ENCODE measurements around the gene EME2.
"Not testable (repeated sequence)": the region's sequence is repeated elsewhere in the genome, so short reads cannot be mapped to it uniquely, and the experiment has no call there.

The EME2 gene

GRCh38 chr16:1729445-1729844, 43.2 kb upstream of the EME2 start:
- H3K27ac ChIP-seq (ENCODE audit: low read length): no peak overlapping the region
- H4K20me1 ChIP-seq (ENCODE audit: insufficient read depth, low read length): peaks cover 22% of the 10 kb centered on the region
- H3K9ac ChIP-seq (ENCODE audit: low read depth, low read length): no peak overlapping the region
- H2AFZ ChIP-seq (ENCODE audit: low read depth, low read length): no peak overlapping the region
- DNase-seq: no peak
- H3K36me3 ChIP-seq (ENCODE audit: insufficient read depth, low read length): peaks cover 72% of the 10 kb centered on the region
- H3K27me3 ChIP-seq (ENCODE audit: insufficient read depth, low read length, poor library complexity): no peaks in the 10 kb centered on the region
- H3K4me1 ChIP-seq (ENCODE audit: insufficient read depth, low read length): no peaks in the 10 kb centered on the region
- ATAC-seq (ENCODE audit: insufficient read depth, low read depth): no peak
- H3K4me3 ChIP-seq (ENCODE audit: low read depth in 1 of 2, low read length in 2 of 2): no peak overlapping the region
- no peak overlapping the region for H3K4me2 ChIP-seq (ENCODE audit: insufficient read depth, low read length)
- no peak for TF ChIP-seq EZH2 (IDR thresholded peaks at IDR 0.05; ENCODE audit: borderline replicate concordance, low read depth, low read length, severe bottlenecking)
- TF ChIP-seq CTCF (IDR thresholded peaks at IDR 0.05; ENCODE audit: borderline replicate concordance, extremely low read depth, low read length, poor library complexity, severe bottlenecking): no peak
- peaks cover 9% of the 10 kb centered on the region for H3K79me2 ChIP-seq (ENCODE audit: insufficient read depth, low read length)
- no peaks in the 10 kb centered on the region for H3K9me3 ChIP-seq (ENCODE audit: insufficient read depth, low read length, severe bottlenecking)

GRCh38 chr16:1731073-1731472, 41.5 kb upstream of the EME2 start:
- no peak overlapping the region for H3K9ac ChIP-seq (ENCODE audit: low read depth, low read length)
- H3K36me3 ChIP-seq (ENCODE audit: insufficient read depth, low read length): peaks cover 79% of the 10 kb centered on the region
- H3K27me3 ChIP-seq (ENCODE audit: insufficient read depth, low read length, poor library complexity): no peaks in the 10 kb centered on the region
- no peak overlapping the region for H3K27ac ChIP-seq (ENCODE audit: low read length)
- H3K4me1 ChIP-seq (ENCODE audit: insufficient read depth, low read length): no peaks in the 10 kb centered on the region
- H2AFZ ChIP-seq (ENCODE audit: low read depth, low read length): no peak overlapping the region
- no peak for TF ChIP-seq CTCF (IDR thresholded peaks at IDR 0.05; ENCODE audit: borderline replicate concordance, extremely low read depth, low read length, poor library complexity, severe bottlenecking)
- no peak for TF ChIP-seq EZH2 (IDR thresholded peaks at IDR 0.05; ENCODE audit: borderline replicate concordance, low read depth, low read length, severe bottlenecking)
- peaks cover 11% of the 10 kb centered on the region for H3K9me3 ChIP-seq (ENCODE audit: insufficient read depth, low read length, severe bottlenecking)
- H3K4me2 ChIP-seq (ENCODE audit: insufficient read depth, low read length): no peak overlapping the region
- peaks cover 20% of the 10 kb centered on the region for H4K20me1 ChIP-seq (ENCODE audit: insufficient read depth, low read length)
- ATAC-seq (ENCODE audit: insufficient read depth, low read depth): no peak
- DNase-seq: no peak
- H3K4me3 ChIP-seq (ENCODE audit: low read depth in 1 of 2, low read length in 2 of 2): no peak overlapping the region
- H3K79me2 ChIP-seq (ENCODE audit: insufficient read depth, low read length): peaks cover 6% of the 10 kb centered on the region

- H3K27ac ChIP-seq (ENCODE audit: low read length): no peak overlapping the region
- no peak overlapping the region for H2AFZ ChIP-seq (ENCODE audit: low read depth, low read length)
- H3K27me3 ChIP-seq (ENCODE audit: insufficient read depth, low read length, poor library complexity): no peaks in the 10 kb centered on the region
- H3K4me1 ChIP-seq (ENCODE audit: insufficient read depth, low read length): no peaks in the 10 kb centered on the region
- peaks cover 16% of the 10 kb centered on the region for H3K9me3 ChIP-seq (ENCODE audit: insufficient read depth, low read length, severe bottlenecking)
- no peak overlapping the region for H3K9ac ChIP-seq (ENCODE audit: low read depth, low read length)
- TF ChIP-seq EZH2 (IDR thresholded peaks at IDR 0.05; ENCODE audit: borderline replicate concordance, low read depth, low read length, severe bottlenecking) (no peak), CTCF (IDR thresholded peaks at IDR 0.05; ENCODE audit: borderline replicate concordance, extremely low read depth, low read length, poor library complexity, severe bottlenecking) (no peak)
- no peak overlapping the region for H3K4me3 ChIP-seq (ENCODE audit: low read depth in 1 of 2, low read length in 2 of 2)
- H3K79me2 ChIP-seq (ENCODE audit: insufficient read depth, low read length): peaks cover 6% of the 10 kb centered on the region
- H3K36me3 ChIP-seq (ENCODE audit: insufficient read depth, low read length): peaks cover 74% of the 10 kb centered on the region
- no peak overlapping the region for H3K4me2 ChIP-seq (ENCODE audit: insufficient read depth, low read length)
- peaks cover 20% of the 10 kb centered on the region for H4K20me1 ChIP-seq (ENCODE audit: insufficient read depth, low read length)
- ATAC-seq (ENCODE audit: insufficient read depth, low read depth) (no peak), DNase-seq (no peak)
Observed at GRCh38 chr16:1731603-1732002, 41.0 kb upstream of the EME2 start.

DNA sequence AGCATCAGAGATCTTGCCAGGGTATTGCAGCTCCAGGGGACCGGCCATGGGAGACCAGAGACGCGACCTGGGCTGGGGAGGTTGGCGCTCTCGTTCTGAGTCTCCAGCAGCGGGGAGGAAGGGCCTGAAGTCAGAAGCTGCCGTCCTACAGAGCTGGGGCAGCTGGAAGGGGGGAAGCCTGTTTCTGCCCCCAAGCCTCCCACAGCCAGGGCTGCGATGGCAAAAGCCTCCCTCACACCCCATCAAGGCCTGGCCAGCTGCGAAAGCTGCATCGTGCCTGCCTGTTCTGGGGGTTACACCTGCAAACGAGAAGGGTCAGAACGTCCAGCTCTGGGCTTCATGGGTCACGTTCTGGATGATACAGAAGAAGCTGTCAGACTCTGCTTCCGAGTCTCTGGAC, 40.5 kb upstream of the EME2 start:
- Histone ChIP-seq H2AFZ (ENCODE audit: low read depth, low read length) (no peak overlapping the region), H3K36me3 (ENCODE audit: insufficient read depth, low read length) (peaks cover 69% of the 10 kb centered on the region), H4K20me1 (ENCODE audit: insufficient read depth, low read length) (peaks cover 15% of the 10 kb centered on the region), H3K4me1 (ENCODE audit: insufficient read depth, low read length) (no peaks in the 10 kb centered on the region), H3K4me3 (ENCODE audit: low read depth in 1 of 2, low read length in 2 of 2) (no peak overlapping the region), H3K79me2 (ENCODE audit: insufficient read depth, low read length) (peaks cover 3% of the 10 kb centered on the region), H3K9ac (ENCODE audit: low read depth, low read length) (no peak overlapping the region), H3K27me3 (ENCODE audit: insufficient read depth, low read length, poor library complexity) (no peaks in the 10 kb centered on the region), H3K9me3 (ENCODE audit: insufficient read depth, low read length, severe bottlenecking) (peaks cover 21% of the 10 kb centered on the region), H3K27ac (ENCODE audit: low read length) (no peak overlapping the region), H3K4me2 (ENCODE audit: insufficient read depth, low read length) (no peak overlapping the region)
- no peak for DNase-seq
- TF ChIP-seq EZH2 (IDR thresholded peaks at IDR 0.05; ENCODE audit: borderline replicate concordance, low read depth, low read length, severe bottlenecking) (no peak), CTCF (IDR thresholded peaks at IDR 0.05; ENCODE audit: borderline replicate concordance, extremely low read depth, low read length, poor library complexity, severe bottlenecking) (no peak)
- ATAC-seq (ENCODE audit: insufficient read depth, low read depth): no peak

DNA sequence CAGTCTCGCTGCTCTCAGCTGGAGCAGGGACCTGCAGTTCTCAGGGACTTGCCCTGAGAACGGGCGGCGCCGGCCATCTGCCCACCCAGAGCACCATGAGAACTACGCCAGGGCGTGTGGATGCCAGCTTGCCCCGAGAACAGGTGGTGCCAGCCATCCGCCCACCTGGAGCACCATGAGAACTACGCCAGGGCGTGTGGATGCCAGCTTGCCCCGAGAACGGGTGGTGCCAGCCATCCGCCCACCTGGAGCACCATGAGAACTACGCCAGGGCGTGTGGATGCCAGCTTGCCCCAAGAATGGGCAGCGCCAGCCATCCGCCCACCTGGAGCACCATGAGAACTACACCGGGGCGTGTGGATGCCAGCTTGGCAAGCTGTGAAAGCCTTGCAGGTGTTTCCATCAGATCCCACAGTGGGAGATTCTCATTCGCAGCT, 40.0 kb upstream of the EME2 start:
- Histone ChIP-seq H3K36me3 (ENCODE audit: insufficient read depth, low read length) (peaks cover 64% of the 10 kb centered on the region), H3K9me3 (ENCODE audit: insufficient read depth, low read length, severe bottlenecking) (peaks cover 26% of the 10 kb centered on the region)
- not testable (repeated sequence) for DNase-seq

More for the DNA sequence above, 40.0 kb upstream of the EME2 start:
- not testable (repeated sequence) for H3K27ac ChIP-seq (ENCODE audit: low read length); H2AFZ ChIP-seq (ENCODE audit: low read depth, low read length); H3K4me3 ChIP-seq (ENCODE audit: low read depth in 1 of 2, low read length in 2 of 2); H3K79me2 ChIP-seq (ENCODE audit: insufficient read depth, low read length); H3K4me1 ChIP-seq (ENCODE audit: insufficient read depth, low read length); H3K4me2 ChIP-seq (ENCODE audit: insufficient read depth, low read length); H3K9ac ChIP-seq (ENCODE audit: low read depth, low read length); ATAC-seq (ENCODE audit: insufficient read depth, low read depth); H3K27me3 ChIP-seq (ENCODE audit: insufficient read depth, low read length, poor library complexity)
- H4K20me1 ChIP-seq (ENCODE audit: insufficient read depth, low read length): peaks cover 10% of the 10 kb centered on the region
